Fibroblast of skin of left biceps (primary cell): ENCODE data around the gene FGF22.
"Not testable (repeated sequence)": the region's sequence is repeated elsewhere in the genome, so short reads cannot be mapped to it uniquely, and the experiment has no call there.

Experiments used
- DNase-seq, 2 experiments: peaks; one replicate each; pipeline ENCODE4 v3.0.0-alpha.2; 2013; ENCODE audit warnings: low read depth in 2 of 2

FGF22 gene

DNA sequence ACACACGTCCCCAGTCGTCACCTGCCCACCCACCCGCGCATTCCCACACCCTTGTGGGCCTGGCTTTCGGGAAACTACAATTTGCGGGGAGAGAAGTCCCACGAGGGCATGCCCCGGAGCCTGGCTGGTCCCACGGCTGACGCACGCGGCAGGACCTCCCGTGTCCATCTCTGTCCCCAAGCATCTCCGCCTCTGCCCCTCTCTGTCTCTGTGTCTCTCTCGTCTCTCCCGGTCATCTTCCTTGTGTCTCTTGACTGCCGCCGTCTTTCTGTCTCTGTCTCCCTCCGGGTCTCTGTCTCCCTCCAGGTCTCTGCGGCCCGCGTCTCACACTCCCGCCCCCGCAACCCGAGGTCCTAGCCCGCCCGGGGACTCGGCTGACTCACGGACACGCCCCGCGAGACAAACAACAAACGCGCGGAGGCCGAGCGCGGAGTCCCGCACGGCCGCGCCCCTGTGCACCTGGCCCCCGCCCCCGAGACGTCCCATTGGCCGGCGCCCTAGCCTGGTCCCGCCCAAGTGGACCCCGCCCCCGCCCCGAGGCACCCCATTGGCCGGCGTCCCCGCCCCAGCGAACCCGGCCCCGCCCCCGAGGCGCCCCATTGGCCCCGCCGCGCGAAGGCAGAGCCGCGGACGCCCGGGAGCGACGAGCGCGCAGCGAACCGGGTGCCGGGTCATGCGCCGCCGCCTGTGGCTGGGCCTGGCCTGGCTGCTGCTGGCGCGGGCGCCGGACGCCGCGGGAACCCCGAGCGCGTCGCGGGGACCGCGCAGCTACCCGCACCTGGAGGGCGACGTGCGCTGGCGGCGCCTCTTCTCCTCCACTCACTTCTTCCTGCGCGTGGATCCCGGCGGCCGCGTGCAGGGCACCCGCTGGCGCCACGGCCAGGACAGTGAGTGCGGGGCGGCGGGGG, at the start of gene FGF22:
Gene FGF22 (plus strand): TSS at position 627 of the 908 bp plus-strand sequence. CDS start 47 bp downstream, at position 674.
- DNase-seq = peak; percentile 47 to 54

DNA sequence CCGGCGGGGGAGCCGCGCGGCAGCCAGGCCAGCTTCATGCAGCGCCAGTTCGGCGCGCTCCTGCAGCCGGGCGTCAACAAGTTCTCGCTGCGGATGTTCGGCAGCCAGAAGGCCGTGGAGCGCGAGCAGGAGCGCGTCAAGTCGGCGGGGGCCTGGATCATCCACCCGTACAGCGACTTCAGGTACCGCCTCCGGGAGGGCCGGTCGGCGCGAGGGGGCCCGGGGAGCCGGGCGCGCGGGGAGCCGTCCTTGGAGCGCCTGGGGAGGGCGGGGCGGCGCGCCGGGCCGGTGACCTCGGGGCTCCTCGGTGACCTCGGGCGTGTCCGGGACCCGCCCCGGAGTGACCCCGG, 49.3 kb upstream of the FGF22 start:
- DNase-seq = no peak

DNA sequence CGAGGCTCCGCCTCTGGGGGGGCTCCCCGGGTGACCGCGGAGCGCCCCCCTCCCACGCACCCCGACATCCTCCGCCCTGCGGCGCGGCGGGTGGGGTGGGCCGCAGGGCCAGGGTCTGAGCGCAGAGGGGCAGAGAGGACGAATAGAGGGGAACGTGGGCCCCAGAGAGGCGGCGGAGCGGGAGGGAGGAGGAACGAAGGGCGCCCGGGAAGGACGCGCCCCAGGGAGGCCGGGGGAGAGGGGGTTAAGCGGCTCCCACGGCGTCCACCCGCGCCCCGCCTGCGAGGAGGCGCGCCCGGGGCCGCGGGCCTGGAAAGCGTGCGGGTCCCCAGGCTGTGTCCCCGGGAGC, 49.0 kb upstream of the FGF22 start:
- no peak for DNase-seq

DNA sequence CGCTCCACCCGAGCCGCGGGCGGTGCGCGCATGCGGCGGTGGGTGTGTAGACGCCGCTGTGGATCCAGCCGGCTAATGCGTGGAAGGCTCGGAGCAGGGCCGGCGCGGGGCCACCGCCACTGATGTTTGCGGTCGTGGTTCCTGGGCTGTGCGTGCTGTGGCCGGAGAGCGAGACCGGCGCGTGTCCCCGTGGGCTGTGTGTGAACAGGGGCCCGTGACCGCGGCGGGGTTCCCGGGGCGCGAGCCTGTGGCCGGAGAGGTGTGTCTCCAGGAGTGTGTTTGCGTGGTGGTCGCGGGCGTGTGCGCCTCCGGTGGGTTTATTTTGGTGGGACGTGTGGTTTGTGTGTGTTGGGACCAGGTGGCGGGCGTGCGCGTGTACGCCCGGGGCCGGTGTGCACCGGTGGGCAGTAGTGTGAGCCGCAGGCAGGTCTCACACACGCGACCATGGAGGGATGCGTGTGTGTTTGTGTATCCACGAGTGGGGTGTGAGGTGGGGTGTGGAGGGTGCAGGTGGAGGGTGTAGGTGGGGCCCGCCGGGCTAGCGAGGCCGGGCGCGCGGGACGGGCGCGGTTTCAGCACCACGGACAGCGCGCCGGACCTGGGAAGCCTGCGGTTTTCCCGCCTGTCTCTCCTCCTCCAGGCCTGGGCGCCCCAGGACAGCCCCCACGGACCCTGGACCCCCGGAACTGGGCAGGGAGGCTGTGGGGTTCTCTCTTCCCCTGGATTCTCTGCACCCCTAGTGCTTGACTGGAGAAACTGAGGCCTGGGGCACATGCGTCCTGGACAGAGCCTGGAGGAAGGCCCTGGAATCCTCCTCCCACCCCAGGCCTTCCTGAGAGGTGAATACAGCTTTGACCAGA, 48.4 kb upstream of the FGF22 start:
- no peak for DNase-seq

DNA sequence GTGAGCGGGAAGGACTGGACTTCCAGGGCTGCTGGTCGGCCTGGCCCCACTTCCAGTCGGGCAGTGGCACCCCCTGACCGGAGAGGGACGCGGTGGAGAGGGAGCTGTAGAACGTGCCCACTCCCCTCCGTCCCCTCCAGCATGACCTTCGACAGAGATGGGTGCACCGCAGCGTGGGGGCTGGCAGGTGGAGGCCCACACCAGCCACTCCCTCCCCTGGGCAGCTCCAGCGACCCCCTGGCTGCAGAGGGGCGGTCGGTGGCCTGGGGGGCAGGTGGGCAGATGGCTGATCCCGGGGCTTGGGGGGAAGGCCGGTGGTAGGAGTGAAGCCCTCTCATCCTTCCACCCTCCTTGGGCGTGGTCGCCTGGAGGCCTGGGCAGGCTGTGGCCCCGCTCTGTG, 47.6 kb upstream of the FGF22 start:
- DNase-seq = no peak

DNA sequence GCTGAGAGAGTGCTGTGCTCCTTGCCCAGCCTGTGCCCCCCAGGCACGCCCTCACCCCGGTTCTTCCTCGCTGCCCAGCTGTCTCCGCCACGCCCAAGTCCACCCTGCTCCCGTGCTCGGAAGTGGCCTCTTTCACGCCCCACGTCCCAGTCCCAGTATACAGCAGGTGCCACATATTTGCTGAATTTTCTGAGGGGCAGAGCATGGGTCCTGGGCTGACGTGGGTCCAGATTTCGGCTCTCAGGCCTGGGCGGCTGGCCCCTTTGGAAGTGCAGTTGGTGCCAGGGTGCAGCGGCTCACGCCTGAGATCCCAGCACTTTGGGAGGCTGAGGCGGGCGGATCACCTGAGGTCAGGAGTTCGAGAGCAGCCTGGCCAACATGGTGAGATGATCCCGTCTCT, 46.6 kb upstream of the FGF22 start:
- DNase-seq = no peak

DNA sequence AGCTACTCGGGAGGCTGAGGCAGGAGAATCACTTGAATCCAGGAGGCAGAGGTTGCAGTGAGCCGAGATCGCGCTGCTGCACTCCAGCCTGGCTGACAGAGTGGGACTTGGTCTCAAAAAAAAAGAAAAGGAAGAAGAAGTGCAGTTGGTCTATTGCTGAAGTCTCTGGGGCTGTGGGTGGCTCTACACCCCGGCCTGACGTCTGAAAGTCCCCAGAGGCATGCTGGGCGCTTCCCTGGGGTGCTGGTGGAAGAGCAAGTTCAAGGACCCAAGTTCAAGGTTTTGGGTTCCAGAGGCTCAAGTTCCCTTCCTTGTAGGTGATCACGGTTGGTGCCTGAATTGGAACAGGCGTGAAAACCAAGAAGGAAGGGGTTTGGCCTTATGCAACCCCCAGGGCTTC, 46.2 kb upstream of the FGF22 start:
- DNase-seq = no peak

DNA sequence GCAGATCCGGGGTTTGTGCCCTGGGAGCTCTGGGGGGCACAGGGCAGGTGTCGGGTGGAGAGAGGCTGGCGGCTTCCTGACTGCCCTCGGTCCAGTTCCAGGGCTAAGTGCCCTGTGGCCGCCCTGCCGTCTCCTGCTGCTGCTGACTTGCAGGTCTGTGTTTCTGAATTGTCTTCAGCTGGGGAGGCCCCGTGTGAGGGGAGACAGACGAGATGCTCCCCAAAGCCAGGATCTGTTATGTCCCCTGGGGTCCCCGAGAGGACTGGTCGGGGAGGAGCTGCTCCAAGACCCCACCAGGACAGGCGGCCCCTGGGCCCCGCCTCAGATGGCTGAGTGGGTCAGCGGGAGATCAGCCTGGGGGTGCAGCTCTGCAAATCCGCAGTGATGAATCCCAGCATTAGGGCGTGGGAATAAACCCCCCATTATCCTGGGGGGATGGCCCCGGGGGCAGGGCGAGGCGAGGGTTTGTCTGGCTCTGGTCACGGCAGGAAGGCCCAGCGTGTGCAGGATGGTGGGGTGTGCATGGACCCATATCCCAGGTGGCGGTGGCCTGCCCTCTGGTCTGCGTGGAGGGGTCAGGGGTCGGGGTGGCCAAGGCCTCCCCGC, 45.3 kb upstream of the FGF22 start:
- no peak for DNase-seq

DNA sequence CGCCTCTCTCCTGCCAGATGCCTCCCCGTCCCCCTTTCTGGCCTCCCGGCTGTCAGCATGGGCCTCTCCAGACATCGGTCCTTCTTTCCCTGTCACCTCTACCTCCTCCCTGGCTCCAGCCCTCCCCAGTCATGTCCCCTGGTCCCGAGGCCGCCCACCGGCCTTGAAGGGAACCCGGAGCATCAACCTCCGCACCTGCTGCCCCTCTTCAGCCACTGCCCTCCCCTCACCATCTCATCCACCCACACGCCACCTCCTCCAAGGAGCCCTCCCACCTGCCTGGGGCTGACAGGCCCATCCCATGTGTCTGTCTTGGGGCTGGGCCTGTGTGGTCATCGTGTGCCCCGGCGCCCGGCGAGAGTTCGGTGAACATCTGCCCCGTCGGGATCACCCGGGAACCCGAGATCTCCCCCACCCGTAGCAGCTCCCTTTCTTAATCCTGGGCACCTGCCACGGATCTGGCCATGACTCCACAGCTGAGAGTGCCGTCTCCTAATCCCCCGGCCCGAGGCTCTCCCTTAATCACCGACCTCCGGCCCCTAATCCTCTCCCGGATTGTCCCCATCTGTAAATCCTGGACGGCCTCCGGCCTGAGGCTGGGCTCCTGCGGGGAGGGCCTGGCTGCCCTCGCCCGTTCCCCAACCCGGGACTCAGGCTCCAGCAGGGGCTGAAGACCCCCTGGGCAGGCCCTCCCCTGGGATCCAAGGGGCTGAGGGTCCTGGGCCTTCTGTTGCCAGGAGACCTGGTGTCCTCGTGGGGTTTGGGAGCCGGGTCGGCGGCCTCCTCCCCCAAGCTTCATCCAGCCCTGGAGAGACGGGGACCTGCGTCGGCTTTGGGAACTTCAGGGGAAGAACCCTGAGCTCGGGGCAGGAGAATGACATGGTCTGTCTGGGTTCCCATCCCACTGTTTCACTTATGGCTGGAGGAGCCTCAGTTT, 44.1 kb upstream of the FGF22 start:
- DNase-seq = no peak

DNA sequence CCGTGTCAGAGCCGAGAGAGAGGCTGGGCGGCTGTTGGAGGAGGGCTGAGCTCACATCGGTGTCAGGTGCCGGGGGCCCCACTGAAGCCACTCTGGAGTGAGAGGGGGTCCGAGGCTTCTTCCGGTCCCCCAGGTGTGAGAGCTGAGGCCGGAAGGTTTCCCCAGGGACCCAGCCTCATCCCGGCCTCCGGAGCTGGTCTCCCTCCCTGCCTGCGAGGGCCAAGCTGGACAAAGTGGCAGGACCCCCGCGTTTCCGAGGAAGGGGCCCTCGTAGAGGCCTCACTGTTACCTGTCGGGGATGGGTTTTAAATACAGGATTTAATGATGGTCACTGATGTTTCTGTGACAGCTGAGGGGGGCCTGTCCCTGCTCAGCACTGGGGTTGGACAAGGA, 43.4 kb upstream of the FGF22 start:
- no peak for DNase-seq

DNA sequence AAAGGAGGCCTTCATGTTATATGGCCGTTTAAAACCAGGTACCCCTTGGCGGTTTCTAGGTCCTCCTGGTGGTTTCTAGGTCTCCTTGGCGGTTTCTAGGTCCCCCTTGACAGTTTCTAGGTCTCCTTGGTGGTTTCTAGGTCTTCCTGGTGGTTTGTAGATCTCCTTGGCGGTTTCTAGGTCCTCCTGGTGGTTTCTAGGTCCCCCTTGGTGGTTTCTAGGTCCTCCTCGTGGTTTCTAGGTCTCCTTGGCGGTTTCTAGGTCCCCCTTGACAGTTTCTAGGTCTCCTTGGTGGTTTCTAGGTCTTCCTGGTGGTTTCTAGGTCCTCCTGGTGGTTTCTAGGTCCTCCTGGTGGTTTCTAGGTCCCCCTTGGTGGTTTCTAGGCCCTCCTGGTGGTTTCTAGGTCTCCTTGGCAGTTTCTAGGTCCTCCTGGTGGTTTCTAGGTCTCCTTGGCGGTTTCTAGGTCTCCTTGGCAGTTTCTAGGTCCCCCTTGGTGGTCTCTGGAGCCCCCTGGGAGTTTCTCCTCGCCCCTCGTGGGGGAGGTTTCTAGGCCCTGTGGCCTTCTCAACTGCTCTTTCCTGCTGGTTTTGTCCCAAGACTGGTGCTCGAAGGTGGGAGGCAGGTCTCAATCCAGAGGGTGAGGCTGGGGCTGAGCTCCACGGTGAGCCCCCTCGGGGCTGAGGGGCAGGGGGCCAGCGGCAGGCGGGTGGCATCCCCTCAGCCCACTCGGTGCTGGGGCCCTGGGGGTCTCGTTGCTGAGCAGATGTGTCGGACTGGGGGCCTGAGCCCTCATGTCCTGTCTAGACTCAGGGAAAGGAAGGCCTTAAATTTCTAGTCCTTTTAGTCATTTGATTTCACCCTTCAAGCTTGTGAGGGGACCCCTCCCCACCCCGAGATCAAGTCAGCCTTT, 42.0 kb upstream of the FGF22 start:
- DNase-seq = no peak

DNA sequence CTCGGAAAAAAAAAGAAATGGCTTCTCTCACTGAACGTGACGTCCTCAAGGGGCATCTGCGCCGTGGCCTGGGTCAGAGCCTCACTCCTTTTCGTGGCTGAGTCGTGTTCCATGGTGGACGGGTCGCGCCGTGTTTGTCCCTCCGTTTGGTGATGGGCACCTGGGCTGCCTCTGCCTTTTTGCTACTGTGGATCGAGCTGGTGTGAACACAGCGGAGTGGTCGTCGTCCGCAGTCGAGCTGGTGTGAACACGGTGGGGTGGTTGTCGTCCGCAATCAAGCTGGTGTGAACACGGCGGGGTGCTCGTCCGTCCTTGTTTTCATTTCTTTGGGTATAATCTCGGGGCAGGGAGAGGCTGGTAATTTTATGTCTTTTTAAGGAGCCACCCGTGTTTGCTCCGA, 38.4 kb upstream of the FGF22 start:
- DNase-seq = no peak

DNA sequence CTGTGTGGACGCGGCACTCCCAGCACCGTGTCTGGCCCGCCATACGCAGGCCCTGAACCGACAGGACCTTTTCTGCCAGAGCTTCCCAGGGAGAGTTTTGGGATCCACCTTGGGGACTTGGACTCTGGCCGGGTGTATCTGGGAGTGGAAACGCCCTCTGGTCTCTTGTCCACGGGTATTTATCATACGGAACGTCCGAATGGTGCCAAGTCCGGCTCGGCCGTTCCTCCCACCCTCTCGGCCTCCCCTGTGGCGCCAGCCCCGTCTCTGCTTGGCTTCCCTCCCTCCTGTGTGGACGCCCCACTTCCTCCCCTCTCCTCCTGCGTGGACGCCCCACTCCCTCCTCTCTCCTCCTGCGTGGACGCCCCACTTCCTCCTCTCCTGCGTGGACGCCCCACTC, 37.9 kb upstream of the FGF22 start:
- no peak for DNase-seq

DNA sequence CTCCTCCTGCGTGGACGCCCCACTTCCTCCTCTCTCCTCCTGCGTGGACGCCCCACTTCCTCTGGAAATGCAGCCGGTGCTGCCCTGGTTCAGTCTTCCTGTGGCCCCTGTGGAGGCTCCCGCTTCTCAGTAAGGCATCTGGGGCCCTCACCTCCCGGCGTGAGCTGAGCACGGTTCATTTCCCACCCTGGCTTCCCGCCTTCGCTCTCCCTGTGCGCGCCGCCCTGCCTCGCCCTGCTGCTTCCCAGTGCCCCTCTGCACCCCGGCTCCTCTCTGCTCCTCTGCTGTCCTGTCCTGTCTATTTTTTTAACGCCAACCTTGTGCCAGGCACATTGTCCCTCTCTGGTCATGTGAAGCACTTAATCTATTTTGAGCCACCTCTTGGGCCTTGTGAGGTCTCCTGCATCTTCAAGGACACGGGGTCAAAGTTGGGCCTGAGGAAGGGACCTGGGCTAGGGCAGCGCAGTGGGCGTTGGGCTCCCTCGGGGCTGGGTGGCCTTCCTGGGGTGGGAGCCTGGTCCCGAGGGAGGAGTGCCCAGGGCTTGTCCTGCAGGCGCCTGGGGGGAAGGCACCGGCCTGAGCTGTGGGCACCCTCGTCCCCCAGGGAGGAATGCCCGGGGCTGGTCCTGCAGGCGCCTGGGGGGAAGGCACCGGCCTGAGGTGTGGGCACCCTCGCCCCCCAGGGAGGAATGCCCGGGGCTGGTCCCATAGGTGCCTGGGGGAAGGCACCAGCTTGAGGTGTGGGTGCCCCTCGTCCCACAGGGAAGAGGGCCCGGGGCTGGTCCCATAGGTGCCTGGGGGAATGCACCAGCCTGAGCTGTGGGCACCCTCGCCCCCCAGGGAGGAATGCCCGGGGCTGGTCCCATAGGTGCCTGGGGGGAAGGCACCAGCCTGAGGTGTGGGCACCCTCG, 37.0 kb upstream of the FGF22 start:
- no peak for DNase-seq

DNA sequence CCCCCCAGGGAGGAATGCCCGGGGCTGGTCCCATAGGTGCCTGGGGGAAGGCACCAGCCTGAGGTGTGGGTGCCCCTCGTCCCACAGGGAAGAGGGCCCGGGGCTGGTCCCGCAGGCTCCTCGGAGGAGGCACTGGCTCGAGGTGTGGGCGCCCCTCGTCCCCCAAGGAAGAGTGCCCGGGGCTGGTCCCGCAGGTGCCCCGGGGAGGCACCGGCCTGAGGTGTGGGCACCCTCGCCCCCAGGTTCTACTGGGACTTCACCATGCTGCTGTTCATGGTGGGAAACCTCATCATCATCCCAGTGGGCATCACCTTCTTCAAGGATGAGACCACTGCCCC, 36.4 kb upstream of the FGF22 start:
- not testable (repeated sequence) for DNase-seq

DNA sequence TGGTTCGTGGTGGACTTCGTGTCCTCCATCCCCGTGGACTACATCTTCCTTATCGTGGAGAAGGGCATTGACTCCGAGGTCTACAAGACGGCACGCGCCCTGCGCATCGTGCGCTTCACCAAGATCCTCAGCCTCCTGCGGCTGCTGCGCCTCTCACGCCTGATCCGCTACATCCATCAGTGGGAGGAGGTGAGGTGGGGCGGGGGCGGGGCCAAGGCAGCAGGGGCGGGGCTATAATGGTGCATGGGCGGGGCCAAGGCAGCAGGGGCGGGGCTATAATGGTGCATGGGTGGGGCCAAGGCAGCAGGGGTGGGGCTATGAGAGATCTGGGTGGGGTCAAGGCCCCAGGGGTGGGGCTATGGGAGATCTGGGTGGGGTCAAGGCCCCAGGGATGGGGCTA, 35.9 kb upstream of the FGF22 start:
- not testable (repeated sequence) for DNase-seq

DNA sequence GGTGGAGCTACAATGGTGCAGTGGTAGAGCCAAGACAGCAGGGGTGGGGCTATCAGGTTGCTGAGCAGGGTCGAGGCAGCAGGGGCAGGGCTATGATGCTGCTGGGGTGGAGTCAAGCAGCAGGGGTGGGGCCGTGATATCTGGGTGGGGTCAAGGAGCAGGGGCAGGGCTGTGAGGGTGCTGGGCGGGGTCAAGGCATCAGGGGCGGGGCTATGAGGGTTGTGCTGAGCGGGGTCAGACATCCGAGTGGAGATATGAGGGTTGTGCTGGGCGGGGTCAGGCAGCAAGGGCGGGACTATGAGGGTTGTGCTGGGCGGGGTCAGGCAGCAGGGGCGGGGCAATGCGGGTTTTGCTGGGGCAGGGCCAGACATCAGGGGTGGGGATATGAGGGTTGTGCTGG, 35.3 kb upstream of the FGF22 start:
- DNase-seq = no peak

DNA sequence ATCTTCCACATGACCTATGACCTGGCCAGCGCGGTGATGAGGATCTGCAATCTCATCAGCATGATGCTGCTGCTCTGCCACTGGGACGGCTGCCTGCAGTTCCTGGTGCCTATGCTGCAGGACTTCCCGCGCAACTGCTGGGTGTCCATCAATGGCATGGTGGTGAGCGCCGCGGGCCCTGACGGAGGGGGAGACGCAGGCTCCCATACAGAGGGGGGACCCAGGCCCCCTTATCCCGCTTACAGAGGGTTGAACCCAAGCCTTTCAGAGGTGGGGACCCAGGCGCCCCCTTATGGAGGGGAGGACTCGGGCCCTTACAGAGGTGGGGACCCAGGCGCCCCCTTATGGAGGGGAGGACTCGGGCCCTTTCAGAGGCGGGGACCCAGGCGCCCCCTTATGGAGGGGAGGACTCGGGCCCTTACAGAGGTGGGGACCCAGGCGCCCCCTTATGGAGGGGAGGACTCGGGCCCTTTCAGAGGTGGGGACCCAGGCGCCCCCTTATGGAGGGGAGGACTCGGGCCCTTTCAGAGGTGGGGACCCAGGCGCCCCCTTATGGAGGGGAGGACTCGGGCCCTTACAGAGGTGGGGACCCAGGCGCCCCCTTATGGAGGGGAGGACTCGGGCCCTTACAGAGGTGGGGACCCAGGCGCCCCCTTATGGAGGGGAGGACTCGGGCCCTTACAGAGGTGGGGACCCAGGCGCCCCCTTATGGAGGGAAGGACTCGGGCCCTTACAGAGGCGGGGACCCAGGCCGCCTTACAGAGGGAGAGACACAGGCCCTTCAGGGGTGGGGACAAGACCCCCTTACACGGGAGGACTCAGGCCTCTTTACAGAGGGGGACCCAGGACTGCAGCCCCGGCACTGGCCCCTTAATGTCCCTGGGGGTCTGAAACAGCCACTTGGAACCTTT, 34.4 kb upstream of the FGF22 start:
- not testable (repeated sequence) for DNase-seq
